ENCODE data around the gene FOXL3. TPM values are rescaled to one million over a fixed set of nuclear protein-coding genes. Genes with fewer than 3 reads are reported as not detected.

FOXL3 gene
- total and polyA plus RNA-seq, 3 donors from 2014 or later = 4.5 to 37.7 (median 14.5) TPM

DNA sequence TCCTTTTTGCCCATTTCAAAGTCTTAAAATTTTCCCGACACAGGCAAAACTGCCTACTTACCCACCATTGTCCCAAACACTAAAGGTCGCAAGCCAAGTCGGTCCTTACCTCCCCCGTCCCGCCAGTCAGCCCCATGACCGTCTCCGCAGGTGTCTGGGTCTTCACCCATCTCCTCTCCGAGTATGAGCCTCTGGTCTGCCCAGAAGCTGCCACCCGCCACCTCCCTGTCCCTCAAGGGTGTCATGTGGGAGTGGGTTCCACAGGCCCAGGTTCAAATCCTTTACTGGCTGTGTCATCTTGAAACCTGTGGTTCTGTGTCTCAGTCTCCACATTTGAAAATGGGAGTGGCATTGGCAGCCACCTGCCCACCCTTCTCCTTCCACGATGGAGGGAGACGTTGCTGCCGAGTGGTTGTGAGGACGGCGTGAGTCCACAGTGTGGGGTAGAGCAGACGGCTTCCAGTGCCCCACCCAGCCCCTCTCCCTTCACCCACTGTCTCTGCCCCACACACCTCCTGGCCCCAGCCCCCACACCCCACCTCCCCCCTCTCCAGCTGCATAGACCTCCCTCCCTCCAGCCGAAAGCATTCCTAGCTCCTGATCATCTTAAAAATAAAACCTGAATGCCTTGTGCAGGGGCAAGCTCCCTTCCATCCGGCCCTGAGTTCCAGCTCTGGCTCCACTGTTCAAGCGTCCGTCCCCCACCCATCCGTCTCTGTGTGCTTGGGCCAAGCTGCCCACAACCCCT, 35.3 kb downstream of the FOXL3 start:
- no peak for DNase-seq
- Histone ChIP-seq H3K4me1 (no peaks in the 10 kb centered on the region), H3K4me3 (no peak overlapping the region), H3K9me3 (no peaks in the 10 kb centered on the region), H3K27me3 (no peaks in the 10 kb centered on the region), H3K36me3 (ENCODE audit: low read depth, missing control alignments) (no peaks in the 10 kb centered on the region), H3K27ac (no peak overlapping the region)
- intact Hi-C loops (cut with DNase I; ENCODE audit: low total_unique reads) = no loop called here
- WGBS, 2 donors = 83 to 91% methylated on average over 20 of the region's 20 CpGs
- TF ChIP-seq, protein P1, sequence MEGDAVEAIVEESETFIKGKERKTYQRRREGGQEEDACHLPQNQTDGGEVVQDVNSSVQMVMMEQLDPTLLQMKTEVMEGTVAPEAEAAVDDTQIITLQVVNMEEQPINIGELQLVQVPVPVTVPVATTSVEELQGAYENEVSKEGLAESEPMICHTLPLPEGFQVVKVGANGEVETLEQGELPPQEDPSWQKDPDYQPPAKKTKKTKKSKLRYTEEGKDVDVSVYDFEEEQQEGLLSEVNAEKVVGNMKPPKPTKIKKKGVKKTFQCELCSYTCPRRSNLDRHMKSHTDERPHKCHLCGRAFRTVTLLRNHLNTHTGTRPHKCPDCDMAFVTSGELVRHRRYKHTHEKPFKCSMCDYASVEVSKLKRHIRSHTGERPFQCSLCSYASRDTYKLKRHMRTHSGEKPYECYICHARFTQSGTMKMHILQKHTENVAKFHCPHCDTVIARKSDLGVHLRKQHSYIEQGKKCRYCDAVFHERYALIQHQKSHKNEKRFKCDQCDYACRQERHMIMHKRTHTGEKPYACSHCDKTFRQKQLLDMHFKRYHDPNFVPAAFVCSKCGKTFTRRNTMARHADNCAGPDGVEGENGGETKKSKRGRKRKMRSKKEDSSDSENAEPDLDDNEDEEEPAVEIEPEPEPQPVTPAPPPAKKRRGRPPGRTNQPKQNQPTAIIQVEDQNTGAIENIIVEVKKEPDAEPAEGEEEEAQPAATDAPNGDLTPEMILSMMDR (IDR thresholded peaks at IDR 0.05) = no peak
- no peak for TF ChIP-seq POLR2A (IDR thresholded peaks at IDR 0.05)

DNA sequence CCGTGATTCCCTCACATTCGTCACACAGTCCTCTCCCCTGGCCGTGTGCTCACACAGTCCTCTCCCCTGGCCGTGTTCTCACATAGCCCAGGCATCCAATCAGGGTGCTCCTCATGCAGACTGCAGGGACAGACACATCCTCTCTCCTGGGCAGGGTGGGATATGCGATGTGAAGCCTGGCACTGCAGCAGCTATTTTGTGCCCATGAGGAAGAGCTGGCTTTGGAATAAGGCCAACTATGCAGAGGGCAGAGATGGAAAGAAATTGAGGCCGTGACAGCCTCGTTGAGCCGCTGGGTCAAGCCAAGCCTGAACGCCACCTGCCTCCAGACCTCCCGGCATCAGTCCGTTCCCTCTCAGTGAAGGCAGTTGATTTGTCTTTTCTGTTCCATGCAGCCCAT, 35.8 kb downstream of the FOXL3 start:
- TF ChIP-seq, protein P1 (IDR thresholded peaks at IDR 0.05) = no peak
- no peak for TF ChIP-seq POLR2A (IDR thresholded peaks at IDR 0.05)
- Histone ChIP-seq H3K27me3 (no peaks in the 10 kb centered on the region), H3K4me3 (no peak overlapping the region), H3K4me1 (no peaks in the 10 kb centered on the region), H3K27ac (no peak overlapping the region), H3K36me3 (ENCODE audit: low read depth, missing control alignments) (no peaks in the 10 kb centered on the region), H3K9me3 (no peaks in the 10 kb centered on the region)
- DNase-seq = no peak
- intact Hi-C loops (cut with DNase I; ENCODE audit: low total_unique reads) = no loop called here
- WGBS, 2 donors = 95 to 98% methylated on average over 11 of the region's 11 CpGs

DNA sequence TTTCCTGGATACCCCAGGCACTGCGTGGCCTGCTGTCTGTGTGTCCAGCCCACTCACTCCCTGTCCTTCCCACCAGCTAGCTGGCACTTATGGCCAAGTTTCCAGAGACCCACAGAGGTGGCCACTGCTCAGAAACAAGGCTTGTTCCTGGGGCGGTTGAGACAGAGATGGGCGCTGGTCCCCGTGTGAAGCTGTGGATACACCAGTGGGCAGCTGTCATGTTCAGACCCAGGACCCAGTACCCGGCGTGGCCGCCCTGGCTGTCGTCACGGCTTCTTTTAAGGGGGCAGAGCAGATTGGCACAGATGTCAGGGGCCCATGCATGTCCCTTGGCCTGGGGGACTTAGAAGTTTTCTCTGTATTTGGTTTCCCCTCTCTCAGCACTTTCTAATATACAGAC, 36.3 kb downstream of the FOXL3 start:
- Histone ChIP-seq H3K36me3 (ENCODE audit: low read depth, missing control alignments) (no peaks in the 10 kb centered on the region), H3K4me1 (no peaks in the 10 kb centered on the region), H3K27ac (no peak overlapping the region), H3K9me3 (no peaks in the 10 kb centered on the region), H3K4me3 (no peak overlapping the region), H3K27me3 (no peaks in the 10 kb centered on the region)
- DNase-seq = no peak
- no peak for TF ChIP-seq POLR2A (IDR thresholded peaks at IDR 0.05)
- TF ChIP-seq, protein P1 (IDR thresholded peaks at IDR 0.05) = no peak
- 92 to 96% methylated on average over 7 to 9 of the region's 9 CpGs for WGBS, 2 donors
- intact Hi-C loops (cut with DNase I; ENCODE audit: low total_unique reads) = no loop called here

DNA sequence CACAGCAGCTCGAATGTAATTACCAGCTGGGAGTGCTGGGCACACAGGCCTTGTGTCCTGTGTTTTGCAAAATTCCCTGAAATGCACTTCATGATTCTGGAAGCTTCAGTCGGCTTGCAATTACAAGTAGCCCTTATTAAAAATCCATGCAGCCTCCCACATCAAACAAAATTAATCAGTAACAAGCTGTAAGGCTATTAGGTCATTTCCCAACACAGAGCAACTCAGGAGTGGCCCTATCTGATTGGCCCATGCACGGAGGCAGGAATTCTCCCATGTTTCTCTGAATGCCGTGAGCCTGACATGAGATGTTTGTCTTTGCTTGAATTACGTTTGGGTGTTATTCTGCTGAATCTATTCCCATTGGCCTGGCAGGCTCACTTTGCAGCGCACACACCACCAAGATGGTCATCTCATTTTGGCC, 36.9 kb downstream of the FOXL3 start:
- no peaks in the 10 kb centered on the region for H3K4me1 ChIP-seq
- TF ChIP-seq, protein P1 (IDR thresholded peaks at IDR 0.05) = no peak
- no peak for TF ChIP-seq POLR2A (IDR thresholded peaks at IDR 0.05)
- H3K36me3 ChIP-seq (ENCODE audit: low read depth, missing control alignments) = no peaks in the 10 kb centered on the region
- no peak overlapping the region for H3K27ac ChIP-seq
- no peaks in the 10 kb centered on the region for H3K9me3 ChIP-seq
- intact Hi-C loops (cut with DNase I; ENCODE audit: low total_unique reads) = no loop called here
- 67 to 76% methylated on average over 6 of the region's 6 CpGs for WGBS, 2 donors
- H3K27me3 ChIP-seq = no peaks in the 10 kb centered on the region
- no peak overlapping the region for H3K4me3 ChIP-seq
- DNase-seq = no peak

Data from testis (tissue), 3 donors.